ENCODE results near the gene PPM1E. TPM values are rescaled to one million over a fixed set of nuclear protein-coding genes. Genes with fewer than 3 reads are reported as not detected.
"Not testable (repeated sequence)": the region's sequence is repeated elsewhere in the genome, so short reads cannot be mapped to it uniquely, and the experiment has no call there.

The PPM1E gene
- total and polyA plus RNA-seq, 7 experiments from 2014 or later: 0.07 TPM; not detected in 6

GRCh38 chr17:58831780-58832179 lies 76.1 kb downstream of the PPM1E start:
- no peak for DNase-seq
- H3K4me1 Mint-ChIP-seq: no peaks in the 10 kb centered on the region
- no peak overlapping the region for H3K4me3 ChIP-seq (ENCODE audit: low read length)
- no peak overlapping the region for H3K27ac Mint-ChIP-seq
- ATAC-seq: no peak
- H3K27ac ChIP-seq (ENCODE audit: low read depth, low read length): no peak overlapping the region
- ChIA-PET POLR2A (no interaction called here), CTCF (no interaction called here)
- no peaks in the 10 kb centered on the region for H3K27me3 ChIP-seq (ENCODE audit: control insufficient read depth in 2 of 2, insufficient read depth in 2 of 2, low read length in 2 of 2)
- H3K9me3 Mint-ChIP-seq: peaks cover 0 to 8% (median 2%) of the 10 kb centered on the region in 11 donors
- no peaks in the 10 kb centered on the region for H3K36me3 ChIP-seq (ENCODE audit: control insufficient read depth in 2 of 3, insufficient read depth in 3 of 3, low read length in 3 of 3)
- no peaks in the 10 kb centered on the region for H3K36me3 Mint-ChIP-seq
- H3K27me3 Mint-ChIP-seq: peaks cover 16 to 32% (median 22%) of the 10 kb centered on the region in 5 donors
- H3K4me1 ChIP-seq (ENCODE audit: control insufficient read depth in 2 of 2, insufficient read depth in 2 of 2, low read length in 2 of 2): no peaks in the 10 kb centered on the region
- H3K4me3 Mint-ChIP-seq: no peak overlapping the region
- no peaks in the 10 kb centered on the region for H3K9me3 ChIP-seq (ENCODE audit: control insufficient read depth in 2 of 3, low read length in 3 of 3)
- intact Hi-C loops (cut with micrococcal nuclease): no loop called here

DNA sequence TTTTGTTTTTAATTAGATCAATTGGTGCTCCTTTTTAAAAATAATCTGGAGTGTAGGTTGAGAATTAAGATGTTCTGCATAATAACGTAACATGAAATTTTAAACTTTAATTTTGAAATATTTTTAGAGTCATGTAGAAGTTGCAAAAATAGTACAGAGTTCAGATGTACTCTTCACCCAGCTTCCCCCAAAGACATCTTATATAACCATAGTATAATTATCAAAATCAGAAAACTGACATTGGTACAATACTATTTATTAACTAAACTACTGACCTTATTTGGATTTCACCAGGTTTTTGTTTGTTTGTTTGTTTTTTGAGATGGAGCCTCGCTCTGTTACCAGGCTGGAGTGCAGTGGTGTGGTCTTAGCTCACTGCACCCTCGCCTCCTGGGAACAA lies 76.9 kb downstream of the PPM1E start:
- Mint-ChIP-seq H3K4me1 (no peaks in the 10 kb centered on the region), H3K36me3 (no peaks in the 10 kb centered on the region), H3K9me3 (peaks cover 0 to 8% (median 2%) of the 10 kb centered on the region in 11 donors), H3K27ac (no peak overlapping the region), H3K27me3 (peaks cover 16 to 32% (median 22%) of the 10 kb centered on the region in 5 donors), H3K4me3 (no peak overlapping the region)
- no peaks in the 10 kb centered on the region for H3K4me1 ChIP-seq (ENCODE audit: control insufficient read depth in 2 of 2, insufficient read depth in 2 of 2, low read length in 2 of 2)
- intact Hi-C loops (cut with micrococcal nuclease): no loop called here
- H3K27ac ChIP-seq (ENCODE audit: low read depth, low read length): no peak overlapping the region
- H3K36me3 ChIP-seq (ENCODE audit: control insufficient read depth in 2 of 3, insufficient read depth in 3 of 3, low read length in 3 of 3): no peaks in the 10 kb centered on the region
- H3K27me3 ChIP-seq (ENCODE audit: control insufficient read depth in 2 of 2, insufficient read depth in 2 of 2, low read length in 2 of 2): no peaks in the 10 kb centered on the region
- ATAC-seq (no peak), DNase-seq (no peak)
- no peaks in the 10 kb centered on the region for H3K9me3 ChIP-seq (ENCODE audit: control insufficient read depth in 2 of 3, low read length in 3 of 3)
- CTCF ChIA-PET: no interaction called here
- POLR2A ChIA-PET: no interaction called here
- no peak overlapping the region for H3K4me3 ChIP-seq (ENCODE audit: low read length)

GRCh38 chr17:58837699-58838098 lies 82.0 kb downstream of the PPM1E start:
- Mint-ChIP-seq H3K4me1 (peaks cover 0 to 2% (median 0%) of the 10 kb centered on the region in 7 donors), H3K36me3 (no peaks in the 10 kb centered on the region), H3K27ac (no peak overlapping the region), H3K9me3 (peaks cover 0 to 6% (median 0%) of the 10 kb centered on the region in 11 donors), H3K27me3 (peaks cover 22 to 45% (median 36%) of the 10 kb centered on the region in 5 donors), H3K4me3 (no peak overlapping the region)
- no peak for DNase-seq
- Histone ChIP-seq H3K36me3 (ENCODE audit: control insufficient read depth in 2 of 3, insufficient read depth in 3 of 3, low read length in 3 of 3) (no peaks in the 10 kb centered on the region), H3K4me1 (ENCODE audit: control insufficient read depth in 2 of 2, insufficient read depth in 2 of 2, low read length in 2 of 2) (no peaks in the 10 kb centered on the region), H3K27ac (ENCODE audit: low read depth, low read length) (no peak overlapping the region), H3K9me3 (ENCODE audit: control insufficient read depth in 2 of 3, low read length in 3 of 3) (no peaks in the 10 kb centered on the region), H3K27me3 (ENCODE audit: control insufficient read depth in 2 of 2, insufficient read depth in 2 of 2, low read length in 2 of 2) (no peaks in the 10 kb centered on the region), H3K4me3 (ENCODE audit: low read length) (no peak overlapping the region)
- CTCF ChIA-PET: no interaction called here
- POLR2A ChIA-PET: no interaction called here
- no peak for ATAC-seq
- intact Hi-C loops (cut with micrococcal nuclease): no loop called here

DNA sequence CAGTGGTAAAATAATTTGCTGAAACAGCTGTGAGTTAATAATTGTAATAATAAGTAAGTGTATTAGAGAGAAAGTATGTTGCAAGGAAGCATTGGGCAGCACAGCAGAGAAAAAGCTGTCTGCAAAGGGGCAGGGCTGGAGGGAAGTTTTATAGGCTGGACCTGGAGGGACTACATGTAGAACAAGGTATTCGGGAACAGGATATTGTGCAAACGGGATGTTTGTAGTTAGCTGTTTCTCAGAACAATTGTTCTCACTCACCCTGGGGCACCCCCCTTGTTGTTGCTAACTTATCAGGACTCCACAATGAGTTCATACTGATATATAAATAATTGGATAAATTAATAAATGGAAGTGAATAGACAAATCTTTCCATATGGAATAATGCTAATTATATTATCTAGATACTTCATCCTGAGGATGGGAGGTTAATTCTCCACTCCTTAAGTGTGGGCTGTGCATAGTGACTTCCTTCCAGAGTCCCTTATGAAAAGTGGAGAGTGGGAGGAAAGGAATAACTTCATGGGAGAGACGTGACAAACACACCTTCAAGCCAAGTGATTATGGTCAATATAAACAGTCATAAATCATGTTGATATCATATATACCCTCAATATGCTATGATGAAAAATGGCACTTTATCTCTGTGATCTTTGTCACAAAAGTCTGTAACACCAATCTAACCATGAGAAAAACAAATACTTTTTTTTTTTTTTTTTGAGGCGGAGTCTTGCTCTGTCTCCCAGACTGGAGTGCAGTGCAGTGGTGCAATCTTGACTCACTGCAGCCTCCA lies 85.4 kb downstream of the PPM1E start:
- Histone ChIP-seq H3K9me3 (ENCODE audit: control insufficient read depth in 2 of 3, low read length in 3 of 3) (no peaks in the 10 kb centered on the region), H3K4me3 (ENCODE audit: low read length) (no peak overlapping the region), H3K27ac (ENCODE audit: low read depth, low read length) (no peak overlapping the region), H3K27me3 (ENCODE audit: control insufficient read depth in 2 of 2, insufficient read depth in 2 of 2, low read length in 2 of 2) (no peaks in the 10 kb centered on the region), H3K4me1 (ENCODE audit: control insufficient read depth in 2 of 2, insufficient read depth in 2 of 2, low read length in 2 of 2) (no peaks in the 10 kb centered on the region), H3K36me3 (ENCODE audit: control insufficient read depth in 2 of 3, insufficient read depth in 3 of 3, low read length in 3 of 3) (no peaks in the 10 kb centered on the region)
- no peak overlapping the region for H3K4me3 Mint-ChIP-seq
- H3K9me3 Mint-ChIP-seq: peaks cover 0 to 4% (median 0%) of the 10 kb centered on the region in 11 donors
- H3K27me3 Mint-ChIP-seq: peaks cover 0 to 30% (median 21%) of the 10 kb centered on the region in 5 donors
- no peak for ATAC-seq
- H3K4me1 Mint-ChIP-seq: peaks cover 0 to 2% (median 0%) of the 10 kb centered on the region in 7 donors
- ChIA-PET POLR2A (no interaction called here), CTCF (no interaction called here)
- no peaks in the 10 kb centered on the region for H3K36me3 Mint-ChIP-seq
- no peak for DNase-seq
- H3K27ac Mint-ChIP-seq: no peak overlapping the region
- intact Hi-C loops (cut with micrococcal nuclease): no loop called here

DNA sequence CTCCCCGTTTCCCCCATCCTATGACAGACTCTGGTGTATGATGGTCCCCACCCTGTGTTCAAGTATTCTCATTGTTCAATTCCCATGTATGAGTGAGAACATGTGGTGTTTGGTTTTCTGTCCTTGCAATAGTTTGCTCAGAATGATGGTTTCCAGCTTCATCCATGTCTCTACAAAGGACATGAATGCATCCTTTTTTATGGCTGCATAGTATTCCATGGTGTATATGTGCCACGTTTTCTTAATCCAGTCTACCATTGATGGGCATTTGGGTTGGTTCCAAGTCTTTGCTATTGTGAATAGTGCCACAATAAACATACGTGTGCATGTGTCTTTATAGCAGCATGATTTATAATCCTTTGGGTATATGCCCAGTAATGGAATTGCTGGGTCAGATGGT lies 90.8 kb downstream of the PPM1E start:
- H3K36me3 Mint-ChIP-seq; H3K4me3 Mint-ChIP-seq; H3K27ac Mint-ChIP-seq; H3K4me1 Mint-ChIP-seq; intact Hi-C loops (cut with micrococcal nuclease); POLR2A ChIA-PET; H3K27ac ChIP-seq (ENCODE audit: low read depth, low read length); CTCF ChIA-PET; H3K4me3 ChIP-seq (ENCODE audit: low read length); H3K4me1 ChIP-seq (ENCODE audit: control insufficient read depth in 2 of 2, insufficient read depth in 2 of 2, low read length in 2 of 2); H3K27me3 ChIP-seq (ENCODE audit: control insufficient read depth in 2 of 2, insufficient read depth in 2 of 2, low read length in 2 of 2); H3K36me3 ChIP-seq (ENCODE audit: control insufficient read depth in 2 of 3, insufficient read depth in 3 of 3, low read length in 3 of 3); ATAC-seq; H3K9me3 ChIP-seq (ENCODE audit: control insufficient read depth in 2 of 3, low read length in 3 of 3); DNase-seq: not testable (repeated sequence)
- peaks cover 17 to 30% (median 27%) of the 10 kb centered on the region in 5 donors for H3K27me3 Mint-ChIP-seq
- H3K9me3 Mint-ChIP-seq: peaks cover 0 to 28% (median 10%) of the 10 kb centered on the region in 11 donors

- H3K4me1 ChIP-seq (ENCODE audit: control insufficient read depth in 2 of 2, insufficient read depth in 2 of 2, low read length in 2 of 2); H3K36me3 Mint-ChIP-seq; intact Hi-C loops (cut with micrococcal nuclease); H3K36me3 ChIP-seq (ENCODE audit: control insufficient read depth in 2 of 3, insufficient read depth in 3 of 3, low read length in 3 of 3); H3K9me3 ChIP-seq (ENCODE audit: control insufficient read depth in 2 of 3, low read length in 3 of 3); H3K27me3 ChIP-seq (ENCODE audit: control insufficient read depth in 2 of 2, insufficient read depth in 2 of 2, low read length in 2 of 2); H3K4me1 Mint-ChIP-seq; H3K4me3 ChIP-seq (ENCODE audit: low read length); DNase-seq; H3K27ac ChIP-seq (ENCODE audit: low read depth, low read length); H3K27ac Mint-ChIP-seq; H3K4me3 Mint-ChIP-seq; ATAC-seq; POLR2A ChIA-PET; CTCF ChIA-PET: not testable (repeated sequence)
- Mint-ChIP-seq H3K27me3 (peaks cover 28 to 48% (median 39%) of the 10 kb centered on the region in 5 donors), H3K9me3 (peaks cover 0 to 40% (median 12%) of the 10 kb centered on the region in 11 donors)
Measured at GRCh38 chr17:58850106-58850505, 94.5 kb downstream of the PPM1E start.

DNA sequence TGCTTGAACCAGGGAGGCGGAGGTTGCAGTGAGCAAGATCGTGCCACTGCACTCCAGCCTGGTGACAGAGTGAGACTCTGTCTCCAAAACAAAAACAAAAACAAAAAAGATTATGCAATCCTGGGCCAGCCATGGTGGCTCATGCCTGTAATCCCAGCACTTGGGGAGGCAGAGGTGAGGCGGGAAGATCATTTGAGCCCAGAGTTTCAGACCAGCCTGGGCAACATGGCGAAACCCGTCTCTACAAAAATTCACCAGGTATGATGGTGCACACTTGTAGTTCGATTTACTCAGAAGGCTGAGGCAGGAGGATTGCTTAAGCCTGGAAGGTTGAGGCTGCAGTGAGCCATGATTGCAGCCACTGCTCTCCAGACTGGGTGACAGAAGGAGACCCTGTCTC lies 109.6 kb downstream of the PPM1E start:
- H3K36me3 ChIP-seq (ENCODE audit: control insufficient read depth in 2 of 3, insufficient read depth in 3 of 3, low read length in 3 of 3): no peaks in the 10 kb centered on the region
- H3K36me3 Mint-ChIP-seq: no peaks in the 10 kb centered on the region

More for the DNA sequence above, 109.6 kb downstream of the PPM1E start:
- no peaks in the 10 kb centered on the region for H3K9me3 Mint-ChIP-seq
- POLR2A ChIA-PET: no interaction called here
- H3K27me3 Mint-ChIP-seq: peaks cover 0 to 35% (median 20%) of the 10 kb centered on the region in 5 donors
- Histone ChIP-seq H3K4me3 (ENCODE audit: low read length) (no peak overlapping the region), H3K4me1 (ENCODE audit: control insufficient read depth in 2 of 2, insufficient read depth in 2 of 2, low read length in 2 of 2) (no peaks in the 10 kb centered on the region), H3K27me3 (ENCODE audit: control insufficient read depth in 2 of 2, insufficient read depth in 2 of 2, low read length in 2 of 2) (no peaks in the 10 kb centered on the region), H3K9me3 (ENCODE audit: control insufficient read depth in 2 of 3, low read length in 3 of 3) (no peaks in the 10 kb centered on the region), H3K27ac (ENCODE audit: low read depth, low read length) (no peak overlapping the region)
- no peak overlapping the region for H3K27ac Mint-ChIP-seq
- H3K4me1 Mint-ChIP-seq: no peaks in the 10 kb centered on the region
- DNase-seq (no peak), ATAC-seq (no peak)
- CTCF ChIA-PET: no interaction called here
- intact Hi-C loops (cut with micrococcal nuclease): no loop called here
- H3K4me3 Mint-ChIP-seq: no peak overlapping the region
